GM13977 (cell line): Measurements from ENCODE around the gene LTBP1.

Experiments
- DNase-seq: peaks from one replicate; pipeline ENCODE4 v3.0.0; 2012; ENCODE audit warnings: low spot score
- in situ Hi-C: fragments of 300-500 bp; cut with MboI; formaldehyde crosslinking; loops from one replicate; pipeline ENCODE4 v1.12.0; 2022; ENCODE audit warnings: low sequenced_read_pairs, low pct_unique_long_range_greater_than_20kb, mixed read lengths, inconsistent platforms; ENCODE audit not compliant: unreplicated experiment
- TF ChIP-seq, protein P1 (sequence below): IDR thresholded peaks from 2 replicates; pipeline ENCODE4 v1.5.1; 2012; ENCODE audit warnings: mild to moderate bottlenecking, control low read depth; ENCODE audit not compliant: insufficient read depth; ENCODE audit errors: extremely low read depth, missing control alignments

LTBP1 gene

DNA sequence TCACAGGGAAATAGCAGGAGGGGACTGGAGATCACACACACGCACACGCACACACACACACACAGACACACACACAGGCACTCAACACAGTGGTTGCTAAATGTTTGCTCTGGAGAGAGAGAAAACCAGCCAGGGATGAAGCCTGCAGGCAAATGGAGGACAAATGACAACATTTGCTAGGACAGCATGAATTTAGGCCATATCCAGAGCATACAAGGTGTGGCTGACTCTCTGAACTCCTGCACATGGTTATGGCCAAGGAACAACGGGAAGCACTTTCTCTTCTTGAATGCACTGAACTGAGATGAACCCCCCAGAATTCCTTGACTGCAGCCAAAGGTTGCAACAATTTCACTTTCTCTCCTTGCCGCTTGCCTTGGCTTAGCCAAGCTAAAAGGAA lies 299.7 kb downstream of the LTBP1 start:
- DNase-seq = no peak
- in situ Hi-C loops = no loop called here
- TF ChIP-seq, protein P1, sequence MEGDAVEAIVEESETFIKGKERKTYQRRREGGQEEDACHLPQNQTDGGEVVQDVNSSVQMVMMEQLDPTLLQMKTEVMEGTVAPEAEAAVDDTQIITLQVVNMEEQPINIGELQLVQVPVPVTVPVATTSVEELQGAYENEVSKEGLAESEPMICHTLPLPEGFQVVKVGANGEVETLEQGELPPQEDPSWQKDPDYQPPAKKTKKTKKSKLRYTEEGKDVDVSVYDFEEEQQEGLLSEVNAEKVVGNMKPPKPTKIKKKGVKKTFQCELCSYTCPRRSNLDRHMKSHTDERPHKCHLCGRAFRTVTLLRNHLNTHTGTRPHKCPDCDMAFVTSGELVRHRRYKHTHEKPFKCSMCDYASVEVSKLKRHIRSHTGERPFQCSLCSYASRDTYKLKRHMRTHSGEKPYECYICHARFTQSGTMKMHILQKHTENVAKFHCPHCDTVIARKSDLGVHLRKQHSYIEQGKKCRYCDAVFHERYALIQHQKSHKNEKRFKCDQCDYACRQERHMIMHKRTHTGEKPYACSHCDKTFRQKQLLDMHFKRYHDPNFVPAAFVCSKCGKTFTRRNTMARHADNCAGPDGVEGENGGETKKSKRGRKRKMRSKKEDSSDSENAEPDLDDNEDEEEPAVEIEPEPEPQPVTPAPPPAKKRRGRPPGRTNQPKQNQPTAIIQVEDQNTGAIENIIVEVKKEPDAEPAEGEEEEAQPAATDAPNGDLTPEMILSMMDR = no peak

GRCh38 chr2:33247365-33247764 lies 300.6 kb downstream of the LTBP1 start:
- DNase-seq = no peak
- in situ Hi-C loops = no loop called here
- TF ChIP-seq, protein P1 = no peak

DNA sequence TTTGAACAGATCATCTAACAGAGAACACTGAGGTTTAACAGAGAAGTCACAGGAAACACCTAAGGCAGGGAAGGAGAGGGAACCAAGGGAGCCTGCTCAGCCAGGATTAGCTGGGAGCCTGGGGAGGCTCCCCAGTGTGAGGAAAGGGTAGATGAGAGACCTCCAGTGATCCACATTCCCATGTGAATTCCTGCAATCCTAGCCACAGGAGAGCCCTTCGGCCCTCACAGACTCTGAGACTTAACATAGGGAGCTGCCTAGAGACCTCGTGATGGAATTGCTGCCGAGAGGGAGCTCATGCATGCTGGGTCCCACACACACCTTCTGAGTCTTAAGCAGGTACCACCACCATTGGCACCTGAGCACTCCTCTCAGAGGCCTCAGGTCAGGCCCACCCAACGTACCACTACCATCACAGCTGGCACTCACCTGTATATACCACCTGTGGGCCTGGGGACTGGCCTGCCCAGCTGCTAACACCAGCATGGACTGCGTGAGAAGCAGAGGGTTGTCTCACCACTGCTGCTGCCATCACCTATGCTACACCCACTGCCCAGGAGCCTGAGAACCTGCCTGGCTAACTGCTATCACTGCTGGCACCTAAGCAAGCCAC lies 303.8 kb downstream of the LTBP1 start:
- TF ChIP-seq, protein P1 = no peak
- DNase-seq = no peak
- in situ Hi-C loops = no loop called here

DNA sequence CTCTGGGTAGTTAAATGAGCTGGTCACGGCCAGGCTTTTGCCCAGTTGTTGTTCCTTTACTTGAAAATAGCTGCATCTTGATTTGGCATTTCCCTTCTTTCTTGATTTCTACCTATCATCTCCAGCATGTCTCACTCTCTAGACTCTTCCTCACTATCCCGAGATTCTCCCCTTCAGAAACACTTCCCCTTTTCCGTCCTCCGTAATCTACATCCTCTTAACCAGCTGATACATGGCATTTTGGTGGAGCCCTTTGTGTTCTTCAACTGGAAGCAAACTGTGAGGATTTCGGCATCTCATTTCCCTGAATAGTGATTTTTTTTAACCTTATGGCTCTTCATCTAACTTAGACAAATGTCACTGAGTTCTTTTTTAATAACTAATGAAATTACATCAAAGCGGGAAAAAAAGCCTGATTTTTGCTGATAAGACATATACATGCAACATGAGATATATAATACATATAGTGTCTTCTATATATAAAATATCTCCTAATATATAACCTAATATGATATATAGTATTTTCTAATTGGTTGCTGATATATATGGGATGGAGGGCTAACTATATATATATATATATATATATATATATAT lies 309.5 kb downstream of the LTBP1 start:
- in situ Hi-C loops = no loop called here
- TF ChIP-seq, protein P1 = no peak
- DNase-seq = no peak

GRCh38 chr2:33258387-33258786 lies 311.6 kb downstream of the LTBP1 start:
- TF ChIP-seq, protein P1 = no peak
- DNase-seq = no peak
- in situ Hi-C loops = no loop called here

GRCh38 chr2:33262097-33262496 lies 315.3 kb downstream of the LTBP1 start:
- in situ Hi-C loops = no loop called here
- TF ChIP-seq, protein P1 = no peak
- no peak for DNase-seq
